Posterior cingulate gyrus (tissue), 11 donors: ENCODE results near the gene KHNYN.
"Not testable (repeated sequence)": the region's sequence is repeated elsewhere in the genome, so short reads cannot be mapped to it uniquely, and the experiment has no call there.

Experiments used
- DNase-seq, 10 donors: peaks; one replicate each; pipeline versions ENCODE4 v3.0.0 to v3.0.0-alpha.2; 2020 to 2021; ENCODE audit warnings: mixed read lengths in 3 of 10
- intact Hi-C: fragments of 100-400 bp; cut with DNase I; formaldehyde crosslinking; loops from one replicate; pipeline ENCODE4 v1.15.1; 2023

Gene KHNYN

DNA sequence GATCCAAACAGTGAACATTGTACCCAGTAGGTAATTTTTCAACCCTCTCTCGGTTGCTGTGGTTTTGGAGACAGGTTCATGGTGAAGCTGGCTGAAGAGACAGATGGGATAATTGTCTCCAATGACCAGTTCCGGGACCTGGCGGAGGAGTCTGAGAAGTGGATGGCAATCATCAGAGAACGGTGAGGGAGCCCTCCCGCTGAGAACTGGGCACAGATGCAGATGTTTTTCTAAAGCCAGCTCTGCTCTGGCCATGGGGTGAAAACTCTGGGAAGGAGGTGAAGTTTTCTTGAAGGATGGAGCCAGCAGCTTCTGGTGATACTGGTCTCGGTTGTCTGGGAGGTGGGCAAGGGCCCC is 6.2 kb downstream of the KHNYN start:
- DNase-seq, result no peak
- intact Hi-C loops, result loop anchor here (1.0 to 10.0 kb wide), 2 partner anchors 104 to 191 kb away; partner anchors contain the start of gene TINF2

DNA sequence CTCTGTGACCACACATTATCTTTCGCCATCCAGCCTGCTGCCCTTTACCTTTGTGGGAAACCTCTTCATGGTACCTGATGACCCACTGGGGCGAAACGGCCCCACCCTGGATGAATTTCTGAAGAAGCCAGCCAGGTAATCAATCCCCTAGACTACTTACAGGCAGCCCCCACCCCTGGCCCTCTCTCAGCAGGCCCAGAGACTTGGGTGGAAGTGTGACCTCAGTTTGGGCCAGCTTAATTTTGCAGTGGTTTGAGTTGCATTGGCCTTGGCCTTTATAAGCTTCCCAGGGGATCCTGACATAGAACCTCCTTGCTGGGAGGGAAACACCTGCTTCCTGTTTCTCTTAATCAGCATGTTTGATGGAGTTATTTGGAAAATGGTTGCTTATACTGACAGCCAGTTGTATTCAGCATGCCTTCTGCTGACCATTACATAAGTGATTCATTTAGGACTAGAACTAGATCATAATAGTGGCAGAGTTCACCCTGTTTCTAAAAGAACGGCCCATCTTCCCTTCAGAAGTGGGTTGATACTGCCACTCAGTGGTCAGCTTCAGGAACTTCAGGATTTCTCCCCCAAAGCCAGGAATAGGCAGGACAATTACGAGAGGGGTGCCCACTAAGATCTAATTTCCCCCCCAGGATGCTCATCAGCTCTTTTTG is 6.7 kb downstream of the KHNYN start:
- peak in 4 of 10 donors; percentile 39 to 87 (median 50) for DNase-seq
- intact Hi-C loops, result loop anchor here (1.0 to 10.0 kb wide), 2 partner anchors 104 to 192 kb away; partner anchors contain the start of gene TINF2

DNA sequence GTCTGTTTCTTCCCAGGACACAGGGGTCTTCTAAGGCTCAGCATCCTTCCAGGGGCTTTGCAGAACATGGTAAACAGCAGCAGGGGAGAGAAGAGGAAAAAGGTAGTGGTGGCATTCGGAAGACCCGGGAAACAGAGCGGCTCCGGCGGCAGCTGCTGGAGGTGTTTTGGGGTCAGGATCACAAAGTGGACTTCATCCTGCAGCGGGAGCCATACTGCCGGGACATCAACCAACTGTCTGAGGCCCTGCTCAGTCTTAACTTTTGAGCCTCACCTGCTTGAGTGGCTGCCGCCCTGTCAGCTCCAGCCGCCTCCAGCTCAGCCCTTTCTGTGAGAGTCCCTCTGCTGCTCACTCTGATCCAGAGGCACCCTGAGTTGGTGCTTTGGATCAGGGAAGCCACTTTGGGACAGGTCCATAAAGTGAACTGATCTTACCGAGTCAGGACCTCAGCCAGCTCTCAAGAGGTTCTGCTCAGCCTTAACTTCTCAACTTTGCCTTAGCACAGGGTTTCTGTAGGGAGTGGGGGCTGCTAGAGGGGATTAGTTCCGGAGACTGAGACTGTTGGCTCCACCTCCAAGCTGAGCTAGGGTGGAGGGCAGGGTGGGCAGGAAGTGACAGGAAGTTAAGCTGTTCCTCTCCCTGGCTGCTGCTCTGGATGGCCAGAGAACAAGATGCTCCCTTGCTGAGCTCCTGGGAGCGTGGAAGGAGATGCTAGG is 7.4 kb downstream of the KHNYN start:
- DNase-seq, result no peak
- intact Hi-C loops, result loop anchor here (10.0 kb wide), 1 partner anchor 192 kb away; the partner anchor contains the start of gene TINF2

DNA sequence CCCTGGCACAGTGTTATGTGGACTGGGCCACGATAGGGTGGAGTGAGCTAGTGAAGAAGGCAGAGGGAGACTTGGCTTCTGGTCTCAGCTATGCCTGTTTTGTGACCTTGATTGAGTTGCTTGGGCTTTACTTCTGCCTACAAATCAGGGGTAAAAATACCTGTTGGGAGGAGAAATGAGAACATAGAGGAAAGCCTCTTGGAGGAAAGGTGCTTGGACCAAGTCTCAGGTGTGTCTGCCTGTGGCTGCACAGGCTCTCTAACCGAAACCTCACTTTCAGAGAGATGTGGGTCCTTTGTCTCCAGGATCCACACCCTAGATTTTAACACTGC is 7.9 kb downstream of the KHNYN start:
- no peak for DNase-seq
- intact Hi-C loops, result loop anchor here (10.0 kb wide), 1 partner anchor 193 kb away; the partner anchor contains the start of gene TINF2

DNA sequence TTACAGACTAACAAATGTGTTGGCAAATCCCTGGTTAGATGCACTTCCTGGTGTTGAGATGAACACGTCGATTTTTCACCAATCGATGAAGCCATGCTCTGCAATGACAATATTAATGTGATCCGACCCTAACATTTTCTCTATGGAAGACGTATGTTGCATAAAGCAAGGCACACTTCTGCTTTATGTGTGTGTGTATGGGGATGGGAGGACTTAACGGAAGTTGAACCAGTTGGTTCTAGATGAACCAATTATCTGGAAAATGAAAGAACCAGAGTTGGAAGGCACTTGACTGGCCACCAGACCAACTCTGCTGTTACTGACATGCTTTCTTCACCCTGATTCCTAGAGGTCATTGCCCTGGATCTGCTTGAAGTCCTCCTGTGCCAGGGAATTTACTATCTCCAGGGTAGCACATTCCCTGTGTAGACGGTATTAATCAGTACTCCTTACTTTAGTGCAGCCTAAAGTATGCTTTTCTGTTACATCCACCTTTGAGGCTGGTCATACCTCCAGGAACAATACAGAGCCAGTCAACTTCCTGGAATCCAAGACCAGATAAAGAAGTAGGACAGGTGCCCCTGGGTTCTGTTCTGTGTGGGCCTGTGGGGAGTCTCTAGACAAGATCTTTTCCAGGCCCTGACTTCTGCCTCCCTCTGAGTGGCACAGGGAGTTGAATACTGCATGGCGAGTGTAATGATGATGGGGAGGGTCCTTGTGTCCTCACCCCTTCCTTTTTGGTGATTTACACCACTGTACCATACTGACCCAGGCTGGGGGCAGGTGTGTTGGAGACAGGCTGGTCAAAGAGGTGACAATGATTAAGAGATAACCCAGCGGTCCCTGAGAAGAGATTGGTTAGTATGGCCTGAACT is 8.7 kb downstream of the KHNYN start:
- DNase-seq, result no peak
- intact Hi-C loops, result loop anchor here (10.0 kb wide), 1 partner anchor 194 kb away; the partner anchor contains the start of gene TINF2

DNA sequence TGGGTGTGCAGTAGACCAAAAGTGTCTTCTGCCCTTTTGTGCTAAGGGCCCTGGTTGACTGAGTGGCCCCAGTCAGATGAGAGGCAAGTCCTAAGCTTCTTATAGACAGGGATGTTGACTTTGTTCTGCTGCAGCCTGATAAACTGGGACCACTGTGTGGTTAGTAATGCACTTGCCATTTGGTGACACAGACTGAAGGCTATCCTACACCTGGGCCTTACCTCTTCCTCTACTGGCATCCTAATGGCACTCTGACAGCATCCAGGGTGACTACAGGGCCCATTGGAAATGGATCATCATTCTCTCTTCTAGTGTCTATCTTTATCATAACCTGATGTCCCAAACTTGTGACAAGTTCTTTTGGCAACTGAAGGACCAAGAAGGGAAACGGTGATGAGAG is 9.5 kb downstream of the KHNYN start:
- intact Hi-C loops, result loop anchor here (10.0 kb wide), 1 partner anchor 194 kb away; the partner anchor contains the start of gene TINF2
- no peak for DNase-seq

DNA sequence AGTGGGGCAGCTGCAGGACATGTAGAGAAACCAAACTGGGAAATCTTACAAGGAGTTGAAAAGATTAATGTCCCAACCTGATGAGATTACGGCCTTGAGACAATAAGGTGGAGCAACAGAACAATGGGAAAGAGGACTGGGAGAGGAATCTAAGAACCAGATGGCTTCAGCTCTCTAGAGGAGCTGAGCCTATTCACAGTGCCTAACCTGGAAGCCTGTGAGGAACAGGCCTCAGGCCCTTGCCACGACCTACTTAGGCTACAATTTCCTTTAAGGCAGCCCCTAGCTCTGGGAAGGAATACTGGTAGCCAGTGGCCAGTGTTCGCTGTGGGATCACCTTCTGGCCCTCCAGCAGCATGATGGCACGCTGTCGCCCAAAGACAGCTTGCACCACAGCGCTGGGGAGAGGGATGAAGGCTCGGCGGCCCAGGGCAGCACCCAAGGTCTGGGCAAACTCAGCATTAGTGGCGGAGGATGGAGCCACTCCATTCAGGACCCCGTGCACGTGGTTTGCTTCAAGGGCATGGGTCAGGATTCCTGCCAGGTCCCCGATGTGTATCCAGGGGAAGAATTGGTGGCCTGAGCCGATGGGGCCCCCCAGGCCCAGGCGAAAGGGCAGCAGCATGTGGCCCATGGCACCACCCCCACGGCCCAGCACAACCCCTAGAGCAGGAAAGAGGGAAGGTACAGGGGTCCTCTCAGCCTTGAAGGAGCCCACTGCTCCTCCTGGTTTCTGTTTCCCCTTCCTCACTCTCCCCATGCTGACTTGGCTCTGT is 10.3 kb downstream of the KHNYN start:
- no peak for DNase-seq
- intact Hi-C loops, result loop anchor here (10.0 kb wide), 1 partner anchor 195 kb away; the partner anchor contains the start of gene TINF2

DNA sequence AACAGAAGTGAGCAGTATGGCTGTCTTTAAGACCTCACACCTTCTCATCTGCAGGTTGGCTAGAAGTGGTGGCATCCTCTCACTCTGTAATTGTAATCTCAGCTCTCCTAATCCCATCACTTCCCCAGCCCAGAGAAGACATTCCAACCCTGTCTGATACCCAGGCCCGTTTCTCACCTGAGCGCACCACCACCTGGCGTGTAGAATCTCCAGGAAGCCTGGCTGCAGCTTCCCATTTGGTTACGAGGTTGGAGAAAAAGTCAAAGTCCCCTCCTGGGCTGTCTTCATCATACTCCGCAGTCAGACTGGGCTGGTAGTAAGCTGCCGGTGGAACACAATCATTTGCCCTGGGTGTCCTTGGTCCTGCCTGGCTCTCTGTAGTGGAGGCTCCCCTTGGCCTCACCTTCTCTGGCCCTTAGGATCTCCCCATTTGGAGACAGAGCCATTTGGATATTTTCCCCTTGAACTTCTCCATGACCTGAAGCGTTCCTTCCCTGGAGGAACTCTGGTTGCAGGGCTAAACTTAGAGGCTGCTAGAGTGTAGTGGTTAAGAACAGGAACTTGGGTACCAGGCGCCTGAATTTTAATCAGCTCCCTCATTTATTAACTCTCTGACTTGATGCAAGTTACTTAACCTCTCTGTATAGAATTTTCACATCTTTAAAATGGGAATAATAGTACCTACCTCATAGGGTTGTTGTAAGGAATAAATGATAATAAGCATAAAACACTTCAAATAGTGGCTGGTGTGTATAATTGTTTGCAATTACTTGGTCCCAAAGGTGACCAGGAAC is 11.0 kb downstream of the KHNYN start:
- intact Hi-C loops, result no loop called here
- DNase-seq, result no peak

DNA sequence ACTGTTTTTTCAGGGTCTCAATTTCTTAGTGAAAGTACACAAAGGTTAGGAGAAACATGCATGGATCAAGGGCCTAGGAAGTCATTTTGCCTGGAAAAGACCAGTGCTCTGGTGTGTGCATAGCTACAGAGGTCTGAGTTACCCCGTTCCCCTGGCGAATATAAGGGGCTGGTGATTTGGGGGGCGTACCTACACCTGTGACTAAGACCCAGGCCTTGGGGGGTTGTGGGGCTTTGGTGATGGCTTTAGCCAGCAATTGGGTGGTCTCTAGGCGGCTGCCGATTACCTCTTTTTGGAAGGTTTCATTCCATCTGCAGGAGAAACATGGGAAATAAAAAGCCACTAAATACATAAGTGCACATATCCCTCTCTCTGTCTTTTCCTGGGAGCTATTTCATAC is 11.7 kb downstream of the KHNYN start:
- intact Hi-C loops, result no loop called here

DNA sequence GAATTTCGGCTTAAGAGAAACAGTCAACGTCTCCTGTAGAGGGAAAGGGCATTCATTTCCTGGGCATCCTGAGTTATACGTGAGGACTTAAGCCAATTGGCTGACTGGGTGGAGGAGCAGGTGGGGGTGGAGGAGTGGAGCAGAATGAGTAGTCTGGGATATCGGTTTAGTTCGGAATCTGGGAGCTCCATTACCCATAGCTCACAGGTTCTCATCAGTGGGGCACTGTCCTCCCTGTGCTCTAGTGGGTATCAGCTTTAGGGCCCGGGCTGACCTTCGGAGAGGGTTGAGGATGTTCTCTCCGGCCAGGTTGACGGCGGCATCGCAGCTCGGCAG is 12.1 kb downstream of the KHNYN start:
- no peak for DNase-seq
- intact Hi-C loops, result no loop called here

More for the DNA sequence above, 11.7 kb downstream of the KHNYN start:
- DNase-seq, result no peak

DNA sequence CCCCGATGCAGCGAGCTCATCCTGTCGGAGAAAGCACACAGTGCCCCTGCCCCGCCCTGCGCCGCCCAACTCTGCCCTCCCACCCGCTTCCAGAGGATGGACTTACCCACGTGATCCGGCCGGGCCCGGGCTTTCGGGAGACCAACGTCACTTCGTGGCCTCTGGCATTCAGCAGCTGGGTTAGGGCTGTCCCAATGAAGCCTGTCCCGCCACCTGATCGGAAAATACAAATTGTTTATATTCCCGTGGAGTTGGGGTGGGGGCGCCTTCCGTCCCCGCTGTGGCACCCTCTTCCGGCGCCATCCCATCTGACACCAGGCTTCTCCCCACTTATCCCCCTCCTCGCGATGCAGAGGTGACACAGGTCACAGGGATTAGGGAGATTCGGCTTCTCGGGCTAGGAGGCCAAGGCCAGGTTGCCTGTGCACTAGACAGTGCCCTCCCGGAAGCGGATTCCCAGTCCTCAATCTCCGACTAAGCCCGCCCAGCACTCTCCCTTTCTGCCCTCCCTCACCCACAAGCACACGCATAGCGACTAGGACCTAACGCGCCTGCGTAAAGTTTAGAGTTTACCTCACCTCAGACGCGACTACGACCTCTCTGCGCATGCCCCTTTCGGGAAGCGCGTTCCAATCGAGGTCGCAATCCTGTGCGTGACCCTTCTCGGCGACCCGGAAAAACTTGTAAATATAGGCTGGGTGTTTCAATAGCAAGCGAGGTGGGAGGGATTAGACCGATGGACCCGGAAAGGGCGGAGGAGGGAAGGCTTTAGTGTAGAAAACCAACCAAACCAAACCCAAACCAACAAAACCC is 12.7 kb downstream of the KHNYN start, which contains the start of gene SDR39U1:
Gene SDR39U1, minus strand, starts transcription at position 537 of the 813 bp plus-strand sequence. Its CDS starts 7 bp downstream, at position 530.
- intact Hi-C loops, result no loop called here
- DNase-seq, result peak; percentile 90 to 99 (median 96)

DNA sequence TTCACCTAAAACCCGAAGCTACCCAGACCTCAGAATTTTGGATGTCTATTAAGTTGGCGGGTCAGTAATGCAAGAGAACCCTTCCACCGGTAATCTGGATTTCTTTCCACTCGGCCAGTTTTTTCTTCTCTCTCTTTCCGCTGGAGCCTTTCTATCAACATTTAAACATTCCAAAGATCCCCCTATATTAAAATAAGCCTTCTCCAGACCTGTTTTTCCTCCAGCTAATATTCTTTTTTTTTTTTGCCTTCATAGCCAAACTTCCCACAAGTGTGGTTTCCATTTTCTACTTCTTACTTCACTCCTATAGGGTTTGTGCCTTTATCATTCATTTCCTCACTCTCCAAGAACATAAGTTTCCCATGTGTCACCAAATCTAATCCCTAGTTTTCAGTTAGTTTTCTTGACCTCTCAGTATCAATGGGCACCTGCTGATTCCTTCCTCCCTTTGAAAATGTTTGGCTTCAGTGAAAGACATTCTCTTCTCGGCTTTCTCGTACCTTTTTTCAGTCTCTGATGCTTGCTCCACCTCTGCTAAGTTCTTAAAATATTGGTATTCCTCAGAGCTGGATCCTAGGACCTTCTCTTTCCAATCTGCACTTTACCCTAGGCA is 13.4 kb downstream of the KHNYN start:
- DNase-seq, result no peak
- intact Hi-C loops, result no loop called here

DNA sequence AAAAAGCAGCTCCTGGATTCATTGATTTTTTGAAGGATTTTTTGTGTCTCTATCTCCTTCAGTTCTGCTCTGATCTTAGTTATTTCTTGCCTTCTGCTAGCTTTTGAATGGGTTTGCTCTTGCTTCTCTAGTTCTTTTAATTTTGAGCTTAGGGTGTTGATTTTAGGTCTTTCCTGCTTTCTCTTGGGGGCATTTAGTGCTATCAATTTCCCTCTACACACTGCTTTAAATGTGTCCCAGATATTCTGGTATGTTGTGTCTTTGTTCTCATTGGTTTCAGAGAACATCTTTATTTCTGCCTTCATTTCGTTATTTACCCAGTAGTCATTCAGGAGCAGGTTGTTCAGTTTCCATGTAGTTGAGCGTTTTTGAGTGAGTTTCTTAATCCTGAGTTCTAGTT is 21.1 kb downstream of the KHNYN start:
- intact Hi-C loops, DNase-seq: not testable (repeated sequence)

DNA sequence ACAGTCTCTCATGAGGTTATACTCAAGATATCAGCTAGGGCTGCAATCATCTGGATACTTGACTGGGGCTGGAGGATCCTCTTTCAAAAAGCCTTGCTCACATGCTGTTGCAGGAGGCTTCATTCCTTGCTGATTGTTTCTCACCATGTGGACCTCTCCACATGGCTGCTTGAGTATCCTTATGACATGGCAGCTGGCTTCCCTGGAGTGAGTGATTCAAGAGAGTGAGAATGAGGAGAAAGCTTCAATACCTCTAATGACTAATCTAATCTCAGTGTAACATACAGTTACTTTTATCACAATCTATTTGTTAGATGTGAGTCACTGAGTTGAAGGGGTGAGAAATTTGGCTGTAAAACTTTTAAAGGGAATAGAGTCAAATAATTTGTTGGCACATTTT is 27.2 kb downstream of the KHNYN start:
- intact Hi-C loops, result no loop called here
- no peak for DNase-seq

DNA sequence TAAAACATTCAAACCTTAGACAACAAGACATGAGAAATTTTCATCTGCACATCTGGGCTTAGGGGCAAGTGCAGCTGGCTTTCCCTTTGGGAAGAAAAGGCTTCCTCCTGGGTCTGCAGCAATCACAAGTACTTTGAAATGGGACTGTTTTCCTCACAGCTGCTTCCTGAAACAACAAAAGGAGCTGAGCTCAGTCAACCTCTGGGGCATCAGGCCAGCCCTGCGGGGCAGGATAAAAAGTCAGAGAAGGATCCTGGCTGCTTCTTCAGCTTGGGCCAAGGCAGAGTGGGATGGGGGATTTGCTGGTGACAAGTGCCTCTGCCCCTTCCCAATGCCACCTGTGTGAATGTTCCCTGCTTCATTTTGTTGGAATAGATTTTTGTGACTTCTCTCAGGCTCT is 29.0 kb downstream of the KHNYN start:
- DNase-seq, result no peak
- intact Hi-C loops, result no loop called here

DNA sequence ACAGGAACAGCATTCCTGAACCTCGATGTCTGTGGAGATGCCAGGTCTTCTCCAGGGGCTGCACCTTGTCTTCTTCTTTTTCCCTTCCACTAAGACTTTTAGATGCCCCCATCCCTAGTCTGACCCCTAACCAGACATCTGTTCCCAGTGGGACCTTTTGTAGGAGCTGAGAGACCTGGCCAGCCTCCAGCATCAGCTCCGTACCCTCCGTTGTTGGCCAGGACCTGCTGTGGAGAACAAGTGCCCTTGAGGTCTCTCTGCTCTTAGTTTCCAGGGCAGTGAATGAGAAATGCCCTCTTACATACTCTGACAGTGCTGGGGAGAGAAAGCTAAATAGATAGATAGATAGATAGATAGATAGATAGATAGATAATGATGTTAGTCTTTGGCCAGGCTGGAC is 29.6 kb downstream of the KHNYN start:
- intact Hi-C loops, result no loop called here
- DNase-seq, result no peak

DNA sequence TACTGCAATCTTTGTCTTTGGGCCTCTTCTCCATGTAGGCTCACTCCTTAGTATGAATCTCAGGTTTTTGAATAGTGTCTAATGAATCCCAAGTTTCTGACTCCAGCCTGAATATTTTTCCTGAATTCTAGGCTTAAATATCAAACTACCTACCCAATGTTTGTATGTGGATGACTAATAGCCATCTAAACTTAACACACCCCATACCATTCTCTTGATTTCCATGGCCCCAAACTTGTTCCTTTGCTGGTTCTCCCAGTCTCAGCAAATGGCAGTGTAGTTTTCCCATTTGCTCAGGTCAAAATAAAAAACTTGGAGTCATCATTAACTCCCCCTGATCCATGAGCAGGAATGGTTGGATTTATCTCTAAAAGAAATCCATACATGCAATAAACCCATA is 31.6 kb downstream of the KHNYN start:
- intact Hi-C loops, result no loop called here
- DNase-seq, result no peak
